HG03196 (cell line): ENCODE measurements around the gene KCNJ12.
"Not testable (repeated sequence)": the region's sequence is repeated elsewhere in the genome, so short reads cannot be mapped to it uniquely, and the experiment has no call there.

Source experiments
- ATAC-seq: cut with Tn5 transposase; IDR thresholded peaks from one replicate; pipeline ENCODE4 v1.9.1; 2021; ENCODE audit not compliant: unreplicated experiment

Gene KCNJ12

DNA sequence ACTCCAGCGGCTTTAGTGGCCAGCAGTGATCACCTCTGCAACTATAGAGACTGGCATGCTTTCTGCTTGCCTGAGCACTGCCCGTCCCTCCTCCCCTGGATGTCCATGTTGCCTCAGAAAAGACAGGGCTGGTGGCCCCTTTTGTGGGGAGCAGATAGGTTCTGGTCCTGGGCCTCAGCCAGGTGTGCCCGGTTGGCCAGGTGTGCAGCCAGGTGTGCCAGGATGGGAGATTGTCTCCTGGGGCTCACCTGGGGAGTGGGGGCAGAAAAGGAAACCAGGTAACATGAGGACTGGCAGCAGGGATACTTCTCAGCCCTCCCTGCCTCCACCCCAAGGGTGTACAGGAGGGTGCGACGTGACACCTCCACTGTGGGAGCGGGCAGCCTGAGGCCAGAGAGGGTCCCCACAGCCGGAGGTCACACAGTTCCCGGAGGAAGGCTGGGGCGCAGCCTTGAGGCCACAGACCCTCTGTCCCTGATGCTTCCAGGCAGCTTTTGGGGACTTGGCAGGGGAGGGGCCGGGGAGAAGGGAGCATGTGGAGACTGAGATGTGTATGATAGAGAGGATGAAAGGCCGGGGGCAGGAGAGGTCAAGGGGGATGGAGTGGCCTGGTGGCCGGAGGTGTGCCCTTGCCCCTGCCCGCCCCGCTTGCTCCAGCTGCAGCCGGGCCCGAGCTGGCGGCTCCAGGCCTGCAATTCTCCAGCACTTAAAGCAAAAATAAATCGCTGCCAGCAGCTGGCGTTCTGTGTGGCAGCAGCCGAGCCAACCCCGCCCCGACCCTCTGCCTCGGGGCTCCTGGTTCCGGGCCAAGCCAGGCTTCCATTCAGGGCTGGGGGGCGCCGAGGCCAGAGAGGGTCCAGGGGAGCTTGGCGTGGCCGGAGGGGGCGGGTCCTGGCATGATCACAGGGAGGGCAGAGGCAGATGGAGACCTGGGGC lies 6.7 kb downstream of the KCNJ12 start:
- ATAC-seq = no peak

DNA sequence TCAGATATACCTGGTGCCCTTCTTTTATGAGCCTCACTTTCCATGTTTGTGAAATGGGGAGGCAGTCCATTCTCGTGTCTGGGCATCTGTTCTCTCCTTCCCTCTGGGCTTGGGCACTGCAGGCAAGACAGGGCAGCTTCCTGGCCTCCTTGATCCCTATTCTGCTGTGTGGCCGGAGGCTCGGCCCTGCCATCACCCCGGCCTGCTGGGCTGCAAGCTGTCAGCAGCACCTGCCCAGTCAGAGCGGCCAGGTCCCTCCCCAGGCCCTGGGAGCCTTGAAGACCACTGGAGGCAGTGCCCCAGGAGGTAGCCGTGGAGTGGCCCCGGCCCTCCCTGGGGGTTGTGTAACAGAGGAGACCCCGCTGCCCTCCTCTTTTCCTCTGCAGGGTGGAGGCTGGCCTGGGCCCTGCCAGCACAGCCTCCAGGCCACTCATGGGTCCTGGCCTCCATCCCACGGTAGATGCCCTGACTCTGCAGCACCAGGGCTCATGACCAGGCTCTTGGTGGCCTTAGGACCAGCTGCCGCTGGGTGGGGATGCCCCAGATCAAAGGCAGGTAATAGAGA lies 9.2 kb downstream of the KCNJ12 start:
- no peak for ATAC-seq

DNA sequence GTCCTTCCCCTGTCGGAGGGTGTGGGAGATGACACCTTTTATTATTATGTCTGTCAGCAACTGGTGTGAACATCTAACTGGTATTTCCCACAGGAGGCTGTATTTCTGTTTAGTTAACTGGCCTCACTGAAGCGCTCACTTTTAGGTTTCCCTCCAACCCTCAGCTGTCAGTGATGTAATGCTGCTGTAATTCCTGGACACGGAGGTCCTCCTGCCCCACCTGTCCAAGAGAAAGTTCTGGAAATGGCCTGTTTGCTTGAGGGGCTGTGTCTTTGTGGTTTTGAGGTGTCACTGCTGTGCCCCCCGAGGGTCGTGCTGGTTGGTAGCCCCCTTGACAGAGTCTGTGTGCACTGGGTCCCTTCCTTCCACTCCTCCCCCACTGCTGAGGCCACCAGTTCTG lies 11.5 kb downstream of the KCNJ12 start:
- no peak for ATAC-seq

DNA sequence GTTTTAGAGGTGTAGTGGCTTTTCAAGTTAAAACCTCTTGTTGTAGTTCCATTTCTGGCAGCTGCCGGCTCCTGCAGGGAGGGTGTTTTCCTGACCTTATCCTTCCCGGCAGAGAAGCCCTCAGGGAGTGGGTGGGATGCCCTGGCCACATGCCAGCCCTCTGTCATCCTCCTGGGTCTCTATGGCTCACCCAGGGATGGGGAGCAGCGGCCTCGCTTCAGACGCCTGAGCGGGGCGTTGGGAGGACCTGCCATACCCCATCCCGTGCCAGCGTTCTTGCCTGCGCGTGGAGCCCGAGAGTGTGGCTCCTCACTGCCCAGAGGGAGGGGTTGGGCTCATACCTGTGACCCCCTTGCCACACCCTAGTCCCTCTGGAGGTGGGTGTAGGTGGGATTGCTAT lies 11.9 kb downstream of the KCNJ12 start:
- ATAC-seq = no peak

DNA sequence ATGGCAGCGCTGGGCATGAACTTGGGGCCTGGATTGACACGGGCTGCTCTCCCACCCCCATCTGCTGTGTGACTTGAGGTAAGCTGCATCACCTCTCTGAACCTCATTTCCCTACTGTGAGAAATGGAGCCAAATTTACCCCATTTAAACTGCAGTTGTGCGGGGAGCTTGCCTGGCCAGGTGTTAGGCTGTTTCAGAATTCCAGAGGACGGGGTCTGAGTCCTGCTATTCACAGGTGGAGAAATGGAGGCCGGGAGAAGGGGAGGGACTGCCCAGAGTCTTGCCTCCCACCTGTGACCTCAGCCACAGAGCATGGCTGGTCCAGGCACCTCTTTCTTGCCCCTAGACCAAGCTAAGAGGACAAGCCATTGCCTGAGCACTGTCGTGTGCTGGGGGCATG lies 12.8 kb downstream of the KCNJ12 start:
- ATAC-seq = no peak

DNA sequence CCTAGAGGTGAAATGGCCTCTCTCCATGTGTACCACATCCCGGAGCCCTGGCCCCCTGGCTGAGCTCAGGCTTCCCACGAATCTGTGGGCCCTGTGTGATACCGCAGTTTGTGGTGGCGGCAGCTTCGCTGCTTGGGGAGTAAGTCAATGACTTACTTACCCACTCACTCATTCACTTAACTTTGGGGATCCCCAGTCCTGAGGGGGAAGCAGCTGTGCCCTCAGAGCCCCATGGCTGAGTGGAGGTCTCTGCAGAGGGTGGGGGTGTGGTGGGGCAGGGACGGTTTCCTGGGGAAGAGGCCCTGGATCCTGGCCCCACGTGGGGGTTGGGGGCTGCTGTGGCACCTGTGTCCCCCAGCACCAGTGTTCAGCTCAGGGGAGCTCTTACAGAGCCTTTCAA lies 13.2 kb downstream of the KCNJ12 start:
- no peak for ATAC-seq

DNA sequence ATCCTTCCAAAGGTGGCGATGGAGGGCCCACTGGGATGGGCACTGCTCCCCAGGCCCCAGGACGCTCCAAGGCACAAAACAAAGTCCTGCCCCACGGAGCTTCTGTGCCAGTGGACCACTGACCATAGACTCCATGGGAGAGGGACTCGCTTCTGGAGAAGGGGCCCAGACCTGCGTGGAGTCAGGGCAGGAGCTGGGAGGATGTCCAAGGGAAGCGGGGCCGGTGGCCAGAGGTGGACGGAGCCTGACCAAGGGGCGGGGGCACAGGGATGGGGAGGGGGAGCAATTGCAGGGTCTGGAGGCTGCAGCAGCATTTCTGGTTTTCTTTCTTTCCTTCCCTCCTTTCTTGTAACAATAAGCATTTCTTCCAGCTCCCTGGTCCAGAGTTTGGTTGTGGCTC lies 14.1 kb downstream of the KCNJ12 start:
- ATAC-seq = no peak

DNA sequence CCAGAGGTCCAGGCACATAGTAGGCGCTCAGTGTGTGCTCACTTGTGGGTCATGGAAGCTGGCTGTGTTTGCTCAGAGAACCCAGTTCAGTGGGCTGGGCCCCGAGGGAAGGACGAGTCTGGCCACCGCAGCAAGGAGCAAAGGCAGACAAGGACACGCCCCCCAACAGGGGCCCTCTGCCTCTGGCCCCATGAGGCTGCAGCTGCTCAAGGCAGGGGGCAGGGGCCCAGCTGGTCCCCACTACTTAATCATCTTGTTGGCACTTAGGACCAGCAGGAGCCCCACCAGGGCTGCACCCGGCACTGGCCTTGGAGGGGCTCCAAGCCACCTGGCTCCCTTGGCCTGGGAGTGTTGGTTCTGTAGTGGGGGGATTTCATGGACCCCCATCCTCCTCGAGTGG lies 16.1 kb downstream of the KCNJ12 start:
- no peak for ATAC-seq

DNA sequence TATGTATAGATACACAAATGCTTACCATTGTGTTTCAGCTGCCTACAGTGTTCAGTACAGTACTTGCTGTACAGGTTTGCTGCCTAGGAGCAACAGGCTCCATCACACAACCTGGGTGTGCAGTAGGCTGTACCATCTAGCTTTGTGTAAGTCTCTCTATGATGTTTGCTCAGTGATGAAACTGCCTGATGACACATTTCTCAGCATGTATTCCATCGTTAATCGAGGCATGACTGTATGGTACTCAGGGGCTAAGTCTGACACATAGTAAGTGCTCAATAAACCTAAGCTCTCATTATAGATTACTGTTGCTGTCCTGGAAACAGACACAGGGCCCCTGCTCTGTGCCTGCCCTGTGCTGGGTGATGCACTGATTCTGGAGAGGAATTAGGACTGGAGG lies 18.1 kb downstream of the KCNJ12 start:
- ATAC-seq = no peak

DNA sequence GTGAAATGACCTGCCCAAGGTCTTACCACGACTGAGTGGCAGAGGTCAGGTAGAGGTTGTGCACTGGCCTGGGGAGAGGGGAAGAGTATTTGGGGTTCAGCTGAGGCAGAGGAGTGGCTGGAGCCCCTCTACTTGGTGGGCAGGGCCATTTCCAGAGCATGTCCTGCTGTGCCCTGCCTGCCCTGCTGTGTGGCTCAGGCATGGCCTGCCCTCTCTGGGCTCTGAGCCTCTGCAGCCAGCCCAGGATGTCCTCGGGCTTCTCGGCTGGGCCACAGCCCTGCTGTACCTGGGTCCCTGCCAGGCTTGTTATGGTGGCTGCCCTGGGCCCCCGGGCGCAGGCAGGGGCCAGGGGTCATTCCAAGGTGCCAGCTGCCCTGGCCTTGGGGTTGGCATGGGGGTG lies 19.6 kb downstream of the KCNJ12 start:
- no peak for ATAC-seq

DNA sequence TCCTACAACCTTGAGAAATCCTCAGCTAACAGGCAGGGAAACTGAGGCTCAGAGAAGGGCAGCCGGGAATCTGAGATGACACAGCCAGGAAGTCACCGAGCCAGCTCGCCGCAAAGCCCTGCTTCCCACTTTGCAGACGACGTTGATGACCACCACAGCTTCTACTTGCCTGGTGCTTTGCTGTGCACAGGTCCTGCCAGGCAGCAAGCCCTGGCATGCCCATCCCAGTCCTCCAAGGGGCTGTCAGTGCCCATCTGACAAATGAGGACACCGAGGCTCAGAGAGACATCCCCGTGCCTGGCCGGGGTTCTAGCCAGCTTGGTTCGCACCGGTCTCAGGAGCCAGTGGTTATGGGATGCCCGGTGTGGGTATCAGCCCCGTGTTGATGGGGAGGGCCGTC lies 20.1 kb downstream of the KCNJ12 start:
- ATAC-seq = no peak

DNA sequence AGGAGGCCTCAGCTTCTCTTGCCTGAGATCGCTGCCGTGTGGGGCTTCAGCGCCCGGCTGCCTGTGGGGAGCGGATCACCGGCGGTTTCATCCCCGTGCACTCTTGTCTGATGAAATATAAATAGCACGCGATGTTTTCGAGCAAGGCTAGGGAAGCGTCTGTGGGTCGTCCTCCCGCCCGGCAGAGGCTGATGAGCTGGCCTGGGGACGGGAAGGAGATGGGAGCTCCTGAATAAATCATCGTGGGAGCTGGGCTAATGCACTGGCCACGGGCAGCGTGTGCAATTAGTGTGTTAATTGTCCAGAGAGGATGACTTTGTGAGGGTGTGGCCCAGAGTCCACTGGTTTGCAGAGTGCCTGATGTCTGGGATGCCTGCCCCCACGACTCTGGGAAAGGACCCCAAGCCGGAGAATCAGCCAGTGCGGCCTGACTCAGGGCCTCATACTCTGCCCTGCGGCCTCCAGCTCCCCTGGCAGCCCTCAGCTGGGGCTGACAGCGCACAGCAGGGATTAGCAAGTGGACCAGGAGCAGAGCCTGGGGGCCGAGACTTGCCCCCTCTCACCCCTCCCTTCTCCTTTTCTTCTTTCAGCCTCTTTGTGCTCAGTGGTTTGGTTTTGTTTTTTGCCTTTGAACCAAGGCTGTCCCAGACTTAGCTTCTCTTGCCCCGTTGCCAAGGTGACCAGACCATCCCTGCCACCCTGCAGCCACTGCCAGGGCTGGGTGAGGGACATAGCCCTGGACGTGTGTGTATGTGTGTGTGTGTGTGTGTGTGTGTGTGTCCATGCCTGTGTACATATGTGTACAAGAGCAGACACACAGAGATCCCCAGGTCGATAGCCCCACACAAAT lies 21.4 kb downstream of the KCNJ12 start:
- no peak for ATAC-seq

DNA sequence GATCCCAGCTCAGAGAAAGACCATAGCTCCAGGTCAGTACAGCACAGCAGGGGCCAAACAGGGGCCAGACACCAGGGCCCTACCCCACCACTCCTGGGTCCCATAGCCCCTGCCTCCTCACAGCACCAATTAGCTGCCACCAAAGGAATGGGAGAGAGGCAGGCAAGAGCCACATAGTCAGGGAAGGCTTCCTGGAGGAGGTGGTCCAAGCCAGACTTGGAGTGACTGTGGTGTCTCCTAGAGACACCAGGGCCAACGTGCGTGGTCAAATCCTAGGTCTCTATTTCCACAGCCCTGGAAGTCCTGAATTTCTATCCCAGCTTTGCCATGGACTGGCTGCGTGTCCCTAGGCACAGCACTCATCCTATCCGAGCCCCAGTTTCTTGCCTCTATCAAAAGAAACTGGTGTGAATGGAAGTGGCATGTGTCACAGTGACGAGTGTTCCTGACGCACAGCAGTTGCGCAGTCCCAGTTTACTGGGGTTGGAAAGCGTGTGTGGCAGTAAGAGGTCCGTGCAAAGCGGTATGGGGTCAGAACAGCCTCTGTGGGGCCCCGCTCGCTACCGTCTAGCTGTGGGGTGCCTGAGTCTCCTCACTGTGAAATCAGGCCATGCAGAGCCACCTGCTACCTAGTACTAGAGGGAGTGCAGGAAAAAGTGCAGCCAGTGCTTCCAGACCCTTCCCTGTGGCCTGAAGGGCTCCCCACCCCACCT lies 23.5 kb downstream of the KCNJ12 start:
- ATAC-seq = no peak

DNA sequence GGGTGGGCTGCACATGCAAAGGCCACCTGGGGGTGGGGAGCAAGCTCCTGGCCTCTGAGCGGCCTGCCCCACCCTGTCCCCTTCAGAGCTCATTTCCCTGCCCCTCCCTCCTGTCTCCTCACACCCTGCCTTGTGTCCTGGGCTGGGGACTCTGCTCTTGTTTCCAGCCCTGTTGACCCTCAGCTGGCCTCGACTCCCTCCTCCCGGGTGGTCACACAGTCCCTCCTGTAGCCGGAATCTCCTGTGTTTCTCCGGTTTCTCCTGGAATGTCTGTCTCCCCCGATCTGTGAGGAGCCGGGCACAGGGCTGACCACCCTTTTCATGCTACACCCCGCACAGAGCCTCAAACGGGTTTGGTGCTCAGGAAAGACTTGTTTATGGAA lies 24.0 kb downstream of the KCNJ12 start:
- not testable (repeated sequence) for ATAC-seq

DNA sequence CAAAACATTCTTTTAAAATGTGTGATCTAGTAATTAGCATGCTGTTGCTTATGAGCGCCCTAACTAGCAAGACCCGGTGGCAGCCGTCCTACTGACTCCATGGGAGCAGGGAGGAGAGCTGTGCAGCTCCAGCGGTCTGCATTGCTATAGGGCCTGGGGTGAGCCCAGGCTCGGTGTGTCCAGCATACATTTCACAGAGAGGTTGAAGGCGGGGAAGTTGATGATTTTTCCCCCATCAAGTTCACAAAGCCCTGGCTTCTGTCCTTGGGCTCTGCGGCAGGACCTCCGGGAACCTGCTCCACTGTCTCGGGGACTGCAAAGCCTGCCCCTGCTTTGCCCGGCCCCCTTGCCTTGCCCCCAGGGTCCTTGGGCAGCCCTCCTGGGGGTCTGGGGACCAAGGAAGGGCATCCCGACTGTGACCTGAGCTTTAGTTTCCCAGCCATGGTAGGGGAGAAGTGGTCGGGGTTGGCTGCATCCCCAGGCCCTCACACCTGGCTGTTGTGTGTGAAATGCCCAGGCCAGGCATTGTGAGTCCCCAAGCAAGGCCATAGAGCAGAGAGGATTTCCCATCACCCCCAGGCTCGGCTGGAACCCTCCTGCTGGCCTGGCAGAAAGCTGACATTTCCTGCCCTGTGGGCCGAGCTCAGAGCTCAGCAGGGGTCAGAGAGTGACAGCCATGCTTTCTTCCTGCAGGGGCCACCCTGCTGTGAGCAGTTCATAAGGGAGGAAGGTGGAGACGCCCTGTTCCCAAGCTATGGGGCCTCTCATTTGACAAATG lies 24.8 kb downstream of the KCNJ12 start:
- no peak for ATAC-seq

DNA sequence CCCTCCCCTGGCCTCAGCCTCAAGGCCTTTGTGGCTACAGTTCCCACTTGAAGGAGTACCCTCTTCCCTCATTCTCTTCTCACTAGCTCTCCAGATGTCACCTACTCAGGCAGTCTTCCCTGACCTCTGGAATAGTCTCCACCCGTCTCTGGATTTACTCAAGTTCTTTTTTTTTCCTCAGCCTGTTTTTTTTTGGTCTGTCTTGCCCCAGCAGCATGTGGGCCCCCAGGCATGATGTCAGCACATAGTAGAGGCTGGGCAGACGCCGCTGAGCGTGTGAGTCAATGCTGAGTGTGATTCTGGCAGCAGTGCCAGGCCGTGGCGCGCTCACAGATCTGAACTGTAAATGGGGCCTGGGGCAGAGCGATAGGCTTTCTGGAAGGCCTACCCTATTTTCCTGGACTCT lies 26.0 kb downstream of the KCNJ12 start:
- not testable (repeated sequence) for ATAC-seq

DNA sequence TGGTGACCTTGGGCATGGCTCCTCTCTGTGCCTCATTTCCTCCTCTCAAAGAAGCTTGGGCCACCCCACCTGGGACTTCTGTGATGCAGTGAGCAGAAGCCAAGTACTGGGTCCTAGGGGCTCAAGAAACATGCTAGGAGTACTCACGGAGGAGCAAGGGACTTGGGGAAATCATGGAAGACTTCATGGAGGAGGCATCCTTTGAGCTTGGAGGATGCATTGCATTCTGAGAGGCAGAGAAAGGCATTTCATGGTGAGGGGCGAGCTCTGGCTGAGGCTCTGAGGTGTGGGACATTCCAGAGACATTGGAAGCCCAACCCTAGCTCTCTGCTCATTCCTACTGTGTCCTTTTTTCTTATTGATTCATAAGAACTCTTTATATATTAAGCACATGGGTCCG lies 26.8 kb downstream of the KCNJ12 start:
- not testable (repeated sequence) for ATAC-seq

DNA sequence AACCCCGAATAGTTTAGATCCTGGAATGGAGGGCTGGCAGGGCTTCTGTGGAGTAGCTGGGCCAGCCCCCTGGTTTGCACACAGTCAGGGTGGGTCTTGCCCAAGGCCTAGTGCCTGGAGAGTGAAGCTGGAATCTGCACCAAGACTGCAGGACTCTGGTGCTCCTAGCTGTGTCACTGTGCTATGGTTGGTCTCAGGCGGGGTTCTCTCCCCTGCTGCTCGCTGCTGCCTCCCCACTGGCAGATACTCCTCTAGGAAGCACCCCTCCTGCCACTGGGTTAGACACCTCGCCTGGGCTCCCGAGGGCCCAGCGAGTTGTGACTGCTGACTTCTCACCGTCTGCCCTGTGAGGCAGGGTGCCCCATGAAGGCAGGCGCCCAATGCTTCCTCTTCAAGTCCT lies 27.9 kb downstream of the KCNJ12 start:
- not testable (repeated sequence) for ATAC-seq

DNA sequence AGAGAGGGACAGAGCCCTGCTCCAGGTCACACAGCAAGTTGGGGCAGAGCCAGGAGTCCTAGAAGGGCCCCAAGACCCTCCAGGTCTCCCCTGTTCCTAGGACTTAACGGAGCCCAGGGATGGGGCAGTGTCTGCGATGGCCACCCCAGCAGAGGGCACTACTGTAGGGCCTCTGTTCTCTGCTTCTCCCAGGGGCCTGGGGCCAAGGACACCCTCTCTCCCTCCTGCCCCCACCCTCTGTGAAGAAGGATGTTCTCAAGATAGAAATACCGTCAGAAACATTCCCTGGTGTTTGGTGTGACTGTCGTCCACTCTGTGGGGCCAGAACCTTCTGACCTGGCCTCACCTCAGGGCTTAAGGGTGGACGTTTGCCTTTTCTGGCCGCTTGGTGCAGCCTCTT lies 28.4 kb downstream of the KCNJ12 start:
- not testable (repeated sequence) for ATAC-seq
